GM12878 (cell line): ENCODE data around the gene RREB1. TPM values are rescaled to one million over a fixed set of nuclear protein-coding genes. Genes with fewer than 3 reads are reported as not detected.

Source experiments
- ATAC-seq: fragments of 200-7000 bp; cut with Tn5 transposase; 3 replicates; pipeline ENCODE4 v1.9.1; 2020; ENCODE audit warnings: mild to moderate bottlenecking, moderate library complexity
- BruUV-seq: library from RNA; stranded (reverse); fragments of 400-500 nt; replicated peaks from 2 replicates; lab custom pipeline; 2021; lab: Mats Ljungman, UMichigan
- CTCF ChIA-PET: fragments of 300-600 bp; sonication (Branson Sonifier 250); formaldehyde crosslinking; extraction: SDS; loops from one replicate; lab custom pipeline; 2021; ENCODE audit warnings: inconsistent platforms; lab: Yijun Ruan, JAX
- POLR2A ChIA-PET: fragments of 350-600 bp; formaldehyde crosslinking; extraction: SDS; loops from one replicate; lab custom pipeline; 2021; ENCODE audit warnings: inconsistent platforms; lab: Charles Lee
- RAD21 ChIA-PET: fragments of 300-600 bp; sonication (Branson Sonifier 250); formaldehyde crosslinking; loops from one replicate; lab custom pipeline; 2023; ENCODE audit warnings: antibody characterized with exemption; ENCODE audit not compliant: unreplicated experiment; lab: Charles Lee
- SMC1A ChIA-PET: fragments of 300-600 bp; sonication (Branson Sonifier 250); formaldehyde crosslinking; loops from one replicate; lab custom pipeline; 2023; ENCODE audit not compliant: unreplicated experiment, uncharacterized antibody; lab: Charles Lee
- DNase-seq: peaks from one replicate; pipeline ENCODE4 v3.0.0-alpha.2; 2011; ENCODE audit warnings: low read depth, low spot score
- FAIRE-seq: peaks from 3 replicates; lab custom pipeline; 2011; peaks lifted over from hg19 to GRCh38; lab: Jason Lieb, UNC
- H2AFZ ChIP-seq: 2 replicates; pipeline ENCODE4 v1.6.0; 2011; ENCODE audit warnings: low read depth, low read length, control low read depth; ENCODE audit not compliant: control insufficient read depth
- H3K27ac ChIP-seq: 2 replicates; pipeline ENCODE4 v1.5.1; 2011; ENCODE audit warnings: control low read depth; ENCODE audit not compliant: control insufficient read depth, insufficient read depth
- H3K27me3 ChIP-seq, 2 experiments: replicated peaks in 1 of 2; 2 replicates each; pipeline versions ENCODE4 v1.6.0 to v1.6.1; 2011; ENCODE audit warnings: low read length in 1 of 2; ENCODE audit not compliant: control insufficient read depth in 2 of 2, insufficient read depth in 2 of 2
- H3K36me3 ChIP-seq, 2 experiments: 2 replicates each; pipeline ENCODE4 v1.5.1; 2011; ENCODE audit warnings: low read length in 1 of 2; ENCODE audit not compliant: control insufficient read depth in 2 of 2, insufficient read depth in 2 of 2
- H3K4me1 ChIP-seq: 2 replicates; pipeline ENCODE4 v1.6.1; 2011; ENCODE audit warnings: mild to moderate bottlenecking, low read length, moderate library complexity, mixed read lengths; ENCODE audit not compliant: control insufficient read depth, insufficient read depth
- H3K4me2 ChIP-seq: 2 replicates; pipeline ENCODE4 v1.6.0; 2011; ENCODE audit warnings: control low read depth; ENCODE audit not compliant: control insufficient read depth, insufficient read depth
- H3K4me3 ChIP-seq: fragments of 200-600 bp; sonication (generic); 2 replicates; pipeline ENCODE4 v1.5.1; 2016
- H3K79me2 ChIP-seq: 2 replicates; pipeline ENCODE4 v1.6.0; 2011; ENCODE audit warnings: low read length; ENCODE audit not compliant: control insufficient read depth, insufficient read depth
- H3K9ac ChIP-seq: 2 replicates; pipeline ENCODE4 v1.8.0; 2011; ENCODE audit warnings: low read length, control low read depth, mixed read lengths; ENCODE audit not compliant: control insufficient read depth, insufficient read depth
- H3K9me3 ChIP-seq: replicated peaks from 3 replicates; pipeline ENCODE4 v1.5.1; 2011; ENCODE audit warnings: mild to moderate bottlenecking, low read length; ENCODE audit not compliant: control insufficient read depth, insufficient read depth
- H4K20me1 ChIP-seq: 2 replicates; pipeline ENCODE4 v1.6.0; 2011; ENCODE audit not compliant: control insufficient read depth, insufficient read depth
- BMI1 ChIP-seq: fragments of 450-650 bp; IDR thresholded peaks from 2 replicates; pipeline ENCODE4 v1.6.1; 2016; ENCODE audit warnings: mild to moderate bottlenecking, moderate library complexity, borderline replicate concordance
- CREM ChIP-seq: IDR thresholded peaks from 2 replicates; pipeline ENCODE4 v1.6.1; 2014; ENCODE audit warnings: antibody characterized with exemption, low read depth
- KLF5 ChIP-seq: fragments of 450-650 bp; IDR thresholded peaks from 2 replicates; pipeline ENCODE4 v1.6.1; 2014; ENCODE audit warnings: mild to moderate bottlenecking; ENCODE audit not compliant: partially characterized antibody
- MEF2B ChIP-seq: fragments of 450-650 bp; IDR thresholded peaks from 2 replicates; pipeline ENCODE4 v1.6.1; 2018; ENCODE audit warnings: mild to moderate bottlenecking, moderate library complexity; ENCODE audit not compliant: partially characterized antibody, poor library complexity, severe bottlenecking
- MXI1 ChIP-seq: fragments of 150-350 bp; IDR thresholded peaks from 2 replicates; pipeline ENCODE4 v1.6.1; 2011; ENCODE audit warnings: low read depth, mild to moderate bottlenecking, inconsistent platforms, low read length, improper control_type of control experiment
- MYB ChIP-seq: fragments of 150-350 bp; IDR thresholded peaks from 2 replicates; pipeline ENCODE4 v1.6.1; 2014; ENCODE audit warnings: mild to moderate bottlenecking, low read depth, low read length, borderline replicate concordance
- RAD21 ChIP-seq: IDR thresholded peaks from 2 replicates; pipeline ENCODE4 v1.6.1; 2011; ENCODE audit warnings: mild to moderate bottlenecking, low read depth, low read length, moderate library complexity; ENCODE audit not compliant: insufficient read depth
- SP1 ChIP-seq: IDR thresholded peaks from one replicate; pipeline ENCODE4 v1.6.1; 2011; ENCODE audit warnings: low read depth, low read length
- STAT1 ChIP-seq: fragments of 450-650 bp; conservative IDR thresholded peaks from 2 replicates; pipeline ENCODE4 v1.6.1; 2014; ENCODE audit warnings: antibody characterized with exemption, mild to moderate bottlenecking
- TBL1XR1 ChIP-seq: IDR thresholded peaks from 2 replicates; pipeline ENCODE4 v1.6.1; 2012; ENCODE audit warnings: low read depth, low read length, improper control_type of control experiment
- USF2 ChIP-seq: IDR thresholded peaks from 2 replicates; pipeline ENCODE4 v1.6.1; 2011; ENCODE audit warnings: low read depth, low read length, improper control_type of control experiment, borderline replicate concordance
- ZNF217 ChIP-seq: fragments of 450-650 bp; IDR thresholded peaks from 2 replicates; pipeline ENCODE4 v1.6.1; 2017; ENCODE audit warnings: antibody characterized with exemption, mild to moderate bottlenecking
- WGBS: methylation state at CpG from one replicate; pipeline ENCODE4 v1.1.6; 2016; ENCODE audit warnings: low lambda C conversion rate; ENCODE audit not compliant: insufficient replicate concordance, insufficient coverage; ENCODE audit errors: missing lambda C conversion rate; 5-methylcytosine and 5-hydroxymethylcytosine counted together
- in situ Hi-C: fragments of 300-500 bp; cut with MboI; formaldehyde crosslinking; loops from 9 replicates; pipeline ENCODE4 v1.14.3; 2018; ENCODE audit warnings: mixed read lengths
- intact Hi-C: fragments of 100-400 bp; cut with micrococcal nuclease; formaldehyde crosslinking; loops from one replicate; pipeline ENCODE4 v1.14.2; 2022; ENCODE audit not compliant: unreplicated experiment
- polyA plus RNA-seq, 11 experiments: library from polyadenylated mRNA; depleted of rRNA in 4 of 11; unstranded in 6 of 11; stranded (reverse) in 5 of 11; fragments of >200 nt; fragmentation: Nextera tagmentation in 4 of 11; fragmentation: Illumina TruSeq in 1 of 11; extraction: Ambion mirVana in 4 of 11; extraction: Trizol in 1 of 11; gene quantifications; 1 replicate in 1 of 11; 2 replicates in 10 of 11; pipeline versions ENCODE4 v1.2.1 to v1.2.3, GENCODE V29; 2011 to 2016; ENCODE audit warnings: inconsistent platforms in 2 of 11, missing spikeins in 2 of 11, low read depth in 1 of 11
- total RNA-seq, 4 experiments: library from RNA; depleted of rRNA in 3 of 4; stranded (reverse); fragments of >200 nt in 3 of 4; fragmentation: Illumina TruSeq in 1 of 4; extraction: Trizol in 1 of 4; gene quantifications; 2 replicates each; pipeline versions ENCODE4 v1.2.1 to v1.2.3, GENCODE V29; 2013 to 2021

Gene RREB1
- total and polyA plus RNA-seq, 10 of the 15 experiments (the other 5 are each of a cell fraction or from before 2014, with no cell fraction given) = 1.9 to 30.3 (median 8.6) TPM

GRCh38 chr6:7067305-7067704 lies 40.5 kb upstream of the RREB1 start:
- TF ChIP-seq STAT1 = no peak
- no peak for TF ChIP-seq RAD21
- no peak for TF ChIP-seq MYB
- TF ChIP-seq ZNF217 = no peak
- TF ChIP-seq CREM = no peak
- no peak for TF ChIP-seq BMI1
- no peak for TF ChIP-seq MEF2B
- TF ChIP-seq, all 136 proteins: peak for 0
- SMC1A ChIA-PET = no interaction called here
- H4K20me1 ChIP-seq = no peaks in the 10 kb centered on the region
- DNase-seq (no peak), FAIRE-seq (no peak), ATAC-seq (no peak)
- intact Hi-C loops (no loop called here), in situ Hi-C loops (no loop called here)
- CTCF ChIA-PET = interaction anchor here (0.7 kb wide), 1 partner anchor 469 kb away, joined by 5 read pairs; no protein-coding TSS in a partner anchor
- no peak overlapping the region for H3K27ac ChIP-seq
- H3K9ac ChIP-seq = no peak overlapping the region
- RAD21 ChIA-PET = interaction anchor here (1.1 kb wide), 1 partner anchor 135 kb away, joined by 3 read pairs; no protein-coding TSS in a partner anchor
- H3K79me2 ChIP-seq = no peaks in the 10 kb centered on the region
- POLR2A ChIA-PET = no interaction called here
- H3K9me3 ChIP-seq = no peaks in the 10 kb centered on the region
- no peaks in the 10 kb centered on the region for H3K27me3 ChIP-seq
- H3K4me2 ChIP-seq = no peak overlapping the region
- H3K4me1 ChIP-seq = no peaks in the 10 kb centered on the region
- H3K4me3 ChIP-seq = no peak overlapping the region
- BruUV-seq = no TSS peak
- H2AFZ ChIP-seq = no peak overlapping the region
- no peaks in the 10 kb centered on the region for H3K36me3 ChIP-seq
- WGBS = 74% methylated on average over 3 of the region's 3 CpGs

- SMC1A ChIA-PET = interaction anchor here (0.7 kb wide), 1 partner anchor 16 kb away, joined by 3 read pairs; no protein-coding TSS in a partner anchor
- no peaks in the 10 kb centered on the region for H3K27me3 ChIP-seq
- H3K27ac ChIP-seq = no peak overlapping the region
- no peaks in the 10 kb centered on the region for H3K79me2 ChIP-seq
- peaks cover 7% of the 10 kb centered on the region for H3K4me1 ChIP-seq
- CTCF ChIA-PET = no interaction called here
- 97% methylated on average over 2 of the region's 2 CpGs for WGBS
- no peak overlapping the region for H3K9ac ChIP-seq
- intact Hi-C loops (no loop called here), in situ Hi-C loops (no loop called here)
- FAIRE-seq (no peak), ATAC-seq (no peak), DNase-seq (no peak)
- H3K36me3 ChIP-seq = no peaks in the 10 kb centered on the region
- RAD21 ChIA-PET = no interaction called here
- no peak overlapping the region for H2AFZ ChIP-seq
- no peak overlapping the region for H3K4me2 ChIP-seq
- H3K9me3 ChIP-seq = no peaks in the 10 kb centered on the region
- no peaks in the 10 kb centered on the region for H4K20me1 ChIP-seq
- H3K4me3 ChIP-seq = no peak overlapping the region
- POLR2A ChIA-PET = interaction anchor here (0.7 kb wide), 1 partner anchor 229 kb away, joined by 3 read pairs; no protein-coding TSS in a partner anchor
- TF ChIP-seq SP1 (no peak), KLF5 (no peak), USF2 (no peak), TBL1XR1 (no peak), BMI1 (no peak), MXI1 (no peak)
- TF ChIP-seq, all 136 proteins: peak for 0
- no TSS peak for BruUV-seq
Measured at GRCh38 chr6:7071405-7071804, 36.4 kb upstream of the RREB1 start.
